H9 (cell line): ENCODE data around the gene SPDYE4. TPM values are rescaled to one million over a fixed set of nuclear protein-coding genes. Genes with fewer than 3 reads are reported as not detected.

ENCODE experiments used
- DNase-seq: peaks from one replicate; pipeline ENCODE4 v3.0.0-alpha.2; 2017
- H2AFZ ChIP-seq: one replicate; pipeline ENCODE4 v1.6.1; 2013; ENCODE audit warnings: mild to moderate bottlenecking, low read length, control low read depth, moderate library complexity
- H2AK5ac ChIP-seq: 2 replicates; pipeline ENCODE4 v1.6.1; 2013; ENCODE audit warnings: low read length, control low read depth, mixed read lengths; ENCODE audit not compliant: insufficient read length
- H2BK120ac ChIP-seq: one replicate; pipeline ENCODE4 v1.6.1; 2013; ENCODE audit warnings: low read depth, mild to moderate bottlenecking, low read length, control low read depth, inconsistent platforms; ENCODE audit not compliant: poor library complexity, severe bottlenecking
- H2BK12ac ChIP-seq: 2 replicates; pipeline ENCODE4 v1.6.1; 2013; ENCODE audit warnings: low read length, control low read depth, mixed read lengths, low read depth; ENCODE audit not compliant: insufficient read length
- H2BK15ac ChIP-seq: 2 replicates; pipeline ENCODE4 v1.6.1; 2013; ENCODE audit warnings: low read depth, low read length, control low read depth
- H2BK20ac ChIP-seq: one replicate; pipeline ENCODE4 v1.6.1; 2013; ENCODE audit warnings: low read depth, mild to moderate bottlenecking, low read length, control low read depth, inconsistent platforms; ENCODE audit not compliant: poor library complexity, severe bottlenecking
- H2BK5ac ChIP-seq: 2 replicates; pipeline ENCODE4 v1.6.1; 2013; ENCODE audit warnings: low read length, control low read depth, mixed read lengths; ENCODE audit not compliant: insufficient read length
- H3K14ac ChIP-seq: 2 replicates; pipeline ENCODE4 v1.6.1; 2013; ENCODE audit warnings: low read length, control low read depth; ENCODE audit not compliant: insufficient read depth
- H3K18ac ChIP-seq: 2 replicates; pipeline ENCODE4 v1.6.1; 2013; ENCODE audit warnings: low read depth, mild to moderate bottlenecking, mixed read lengths, low read length, control low read depth; ENCODE audit not compliant: insufficient read length
- H3K23ac ChIP-seq: 2 replicates; pipeline ENCODE4 v1.6.1; 2013; ENCODE audit warnings: low read length, control low read depth, mixed read lengths, low read depth; ENCODE audit not compliant: insufficient read length
- H3K23me2 ChIP-seq: 2 replicates; pipeline ENCODE4 v1.6.1; 2013; ENCODE audit warnings: low read depth, mild to moderate bottlenecking, mixed read lengths, low read length, control low read depth; ENCODE audit not compliant: insufficient read length, poor library complexity, severe bottlenecking
- H3K27ac ChIP-seq: 2 replicates; pipeline ENCODE4 v1.5.1; 2013; ENCODE audit warnings: low read length, control low read depth, mixed read lengths, low read depth; ENCODE audit not compliant: insufficient read length
- H3K27me3 ChIP-seq: 2 replicates; pipeline ENCODE4 v1.6.1; 2013; ENCODE audit warnings: low read length, control low read depth, inconsistent platforms; ENCODE audit not compliant: insufficient read depth
- H3K4ac ChIP-seq: 2 replicates; pipeline ENCODE4 v1.6.1; 2013; ENCODE audit warnings: low read depth, mild to moderate bottlenecking, control low read depth, inconsistent platforms, low read length, moderate library complexity
- H3K4me1 ChIP-seq: 2 replicates; pipeline ENCODE4 v1.6.1; 2013; ENCODE audit warnings: low read length, control low read depth, inconsistent platforms; ENCODE audit not compliant: insufficient read depth
- H3K4me2 ChIP-seq: 2 replicates; pipeline ENCODE4 v1.6.1; 2013; ENCODE audit warnings: low read length, control low read depth, mixed read lengths; ENCODE audit not compliant: insufficient read length, insufficient read depth
- H3K56ac ChIP-seq: 2 replicates; pipeline ENCODE4 v1.6.1; 2013; ENCODE audit warnings: low read depth, mild to moderate bottlenecking, mixed read lengths, low read length, control low read depth; ENCODE audit not compliant: insufficient read length
- H3K79me1 ChIP-seq: 2 replicates; pipeline ENCODE4 v1.6.1; 2013; ENCODE audit warnings: low read depth, mild to moderate bottlenecking, moderate library complexity, low read length, control low read depth, inconsistent platforms; ENCODE audit not compliant: insufficient read depth, poor library complexity, severe bottlenecking
- H3K79me2 ChIP-seq: 2 replicates; pipeline ENCODE4 v1.6.1; 2013; ENCODE audit warnings: low read length, control low read depth, inconsistent platforms; ENCODE audit not compliant: insufficient read depth
- H3K9ac ChIP-seq: 2 replicates; pipeline ENCODE4 v1.6.1; 2013; ENCODE audit warnings: low read length, control low read depth, mixed read lengths; ENCODE audit not compliant: insufficient read length; ENCODE audit errors: extremely low read depth
- H3K9me3 ChIP-seq: one replicate; pipeline ENCODE4 v1.6.1; 2013; ENCODE audit warnings: low read depth, low read length, inconsistent platforms; ENCODE audit not compliant: control insufficient read depth
- H3T11ph ChIP-seq: one replicate; pipeline ENCODE4 v1.6.1; 2013; ENCODE audit warnings: mild to moderate bottlenecking, low read length, control low read depth, inconsistent platforms
- H4K20me1 ChIP-seq: one replicate; pipeline ENCODE4 v1.6.1; 2013; ENCODE audit not compliant: control insufficient read depth, insufficient read length, insufficient read depth
- H4K5ac ChIP-seq: 2 replicates; pipeline ENCODE4 v1.6.1; 2013; ENCODE audit warnings: low read depth, mild to moderate bottlenecking, mixed read lengths, low read length, control low read depth; ENCODE audit not compliant: insufficient read length
- H4K8ac ChIP-seq: replicated peaks from 2 replicates; pipeline ENCODE4 v1.6.1; 2013; ENCODE audit warnings: low read length, control low read depth, mixed read lengths, low read depth; ENCODE audit not compliant: insufficient read length
- H4K91ac ChIP-seq: 2 replicates; pipeline ENCODE4 v1.6.1; 2013; ENCODE audit warnings: low read depth, mild to moderate bottlenecking, moderate library complexity, mixed read lengths, low read length, control low read depth; ENCODE audit not compliant: insufficient read length
- H3K27ac Mint-ChIP-seq, 3 experiments: 2 replicates in 2 of 3; 3 replicates in 1 of 3; pipeline ENCODE4 v1.8.0; 2020 to 2021; ENCODE audit warnings: mixed read lengths in 3 of 3, mild to moderate bottlenecking in 1 of 3, moderate library complexity in 1 of 3
- H3K27me3 Mint-ChIP-seq: 2 replicates; pipeline ENCODE4 v1.8.0; 2021; ENCODE audit warnings: low read depth, mild to moderate bottlenecking, moderate library complexity, mixed read lengths
- H3K36me3 Mint-ChIP-seq, 3 experiments: 2 replicates in 2 of 3; 3 replicates in 1 of 3; pipeline ENCODE4 v1.8.0; 2020 to 2021; ENCODE audit warnings: low read depth in 3 of 3, mixed read lengths in 3 of 3; ENCODE audit not compliant: insufficient read depth in 1 of 3
- H3K4me1 Mint-ChIP-seq, 2 experiments: 2 replicates each; pipeline ENCODE4 v1.8.0; 2020; ENCODE audit warnings: mixed read lengths in 2 of 2
- H3K4me3 Mint-ChIP-seq, 2 experiments: 2 replicates in 1 of 2; 3 replicates in 1 of 2; pipeline ENCODE4 v1.8.0; 2020 to 2021; ENCODE audit warnings: mild to moderate bottlenecking in 2 of 2, mixed read lengths in 2 of 2, moderate library complexity in 1 of 2
- H3K9me3 Mint-ChIP-seq, 2 experiments: 2 replicates in 1 of 2; 3 replicates in 1 of 2; pipeline ENCODE4 v1.8.0; 2020; ENCODE audit warnings: mild to moderate bottlenecking in 2 of 2, mixed read lengths in 2 of 2, moderate library complexity in 1 of 2
- WGBS: extraction: QIAGEN DNeasy Blood & Tissue Kit; methylation state at CpG from one replicate; pipeline ENCODE4 v1.1.7; 2013; ENCODE audit warnings: missing lambda C conversion rate, low lambda C conversion rate, mixed read lengths; ENCODE audit not compliant: insufficient read length; ENCODE audit errors: extremely low coverage; 5-methylcytosine and 5-hydroxymethylcytosine counted together
- total RNA-seq: library from RNA; stranded (reverse); gene quantifications from 2 replicates; pipeline ENCODE4 v1.2.1, GENCODE V29; 2021
- TF ChIP-seq, protein P1 (sequence below): fragments of 200-600 bp; sonication (generic); conservative IDR thresholded peaks from 3 replicates; pipeline ENCODE4 v1.8.0; 2021; ENCODE audit warnings: antibody characterized with exemption, mild to moderate bottlenecking

SPDYE4 gene
- total RNA-seq, 1 experiment from 2014 or later = not detected

GRCh38 chr17:8703001-8703400, 55.3 kb downstream of the SPDYE4 start:
- no peak overlapping the region for H3K56ac ChIP-seq
- H3K4me1 ChIP-seq = peaks cover 6% of the 10 kb centered on the region; the same call in 1 of the 2 replicates
- H4K5ac ChIP-seq = no peak overlapping the region
- H3K27me3 ChIP-seq = no peaks in the 10 kb centered on the region
- H3K9ac ChIP-seq = no peak overlapping the region
- H3K4ac ChIP-seq = no peak overlapping the region
- H3K27me3 Mint-ChIP-seq = peaks cover 21% of the 10 kb centered on the region
- H3K9me3 ChIP-seq = peaks cover 6% of the 10 kb centered on the region
- no peak overlapping the region for H3K27ac ChIP-seq
- no peak overlapping the region for H3K18ac ChIP-seq
- WGBS = no CpG with 5 or more reads among the region's 7 CpGs
- H3K23ac ChIP-seq = no peak overlapping the region
- H2AK5ac ChIP-seq = no peak overlapping the region
- peaks cover 8 to 9% of the 10 kb centered on the region in 2 experiments for H3K9me3 Mint-ChIP-seq
- no peaks in the 10 kb centered on the region for H4K20me1 ChIP-seq
- no peak overlapping the region for H3K4me3 Mint-ChIP-seq
- no peak overlapping the region for H3T11ph ChIP-seq
- H4K91ac ChIP-seq = no peak overlapping the region
- H3K14ac ChIP-seq = no peak overlapping the region
- no peak overlapping the region for H2AFZ ChIP-seq
- no peak overlapping the region for H3K27ac Mint-ChIP-seq
- no peak overlapping the region for H2BK5ac ChIP-seq
- H4K8ac ChIP-seq = no peak overlapping the region
- H3K79me1 ChIP-seq = no peaks in the 10 kb centered on the region
- peaks cover 8 to 18% of the 10 kb centered on the region in 2 experiments for H3K4me1 Mint-ChIP-seq
- DNase-seq = peak; percentile 18
- no peak overlapping the region for H2BK12ac ChIP-seq
- H3K79me2 ChIP-seq = no peaks in the 10 kb centered on the region
- H2BK15ac ChIP-seq = no peak overlapping the region; the same call in 1 of the 2 replicates
- peaks cover 0 to 5% (median 0%) of the 10 kb centered on the region in 3 experiments; a peak in 3 of 7 replicates for H3K36me3 Mint-ChIP-seq
- no peak overlapping the region for H3K4me2 ChIP-seq
- no peak overlapping the region for H2BK120ac ChIP-seq
- H3K23me2 ChIP-seq = no peaks in the 10 kb centered on the region
- no peak overlapping the region for H2BK20ac ChIP-seq
- TF ChIP-seq, protein P1, sequence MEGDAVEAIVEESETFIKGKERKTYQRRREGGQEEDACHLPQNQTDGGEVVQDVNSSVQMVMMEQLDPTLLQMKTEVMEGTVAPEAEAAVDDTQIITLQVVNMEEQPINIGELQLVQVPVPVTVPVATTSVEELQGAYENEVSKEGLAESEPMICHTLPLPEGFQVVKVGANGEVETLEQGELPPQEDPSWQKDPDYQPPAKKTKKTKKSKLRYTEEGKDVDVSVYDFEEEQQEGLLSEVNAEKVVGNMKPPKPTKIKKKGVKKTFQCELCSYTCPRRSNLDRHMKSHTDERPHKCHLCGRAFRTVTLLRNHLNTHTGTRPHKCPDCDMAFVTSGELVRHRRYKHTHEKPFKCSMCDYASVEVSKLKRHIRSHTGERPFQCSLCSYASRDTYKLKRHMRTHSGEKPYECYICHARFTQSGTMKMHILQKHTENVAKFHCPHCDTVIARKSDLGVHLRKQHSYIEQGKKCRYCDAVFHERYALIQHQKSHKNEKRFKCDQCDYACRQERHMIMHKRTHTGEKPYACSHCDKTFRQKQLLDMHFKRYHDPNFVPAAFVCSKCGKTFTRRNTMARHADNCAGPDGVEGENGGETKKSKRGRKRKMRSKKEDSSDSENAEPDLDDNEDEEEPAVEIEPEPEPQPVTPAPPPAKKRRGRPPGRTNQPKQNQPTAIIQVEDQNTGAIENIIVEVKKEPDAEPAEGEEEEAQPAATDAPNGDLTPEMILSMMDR = no peak
